Measurements from ENCODE around the gene DGKD.

GRCh38 chr2:233487748-233488345, 133.6 kb downstream of the DGKD start:
- TF ChIP-seq POLR2AphosphoS5 (IDR thresholded peaks at IDR 0.05) (no peak), CTCF (IDR thresholded peaks at IDR 0.05) (no peak), POLR2A (IDR thresholded peaks at IDR 0.05) (no peak)

All from suprapubic skin (tissue), 4 donors.